ENCODE measurements around the gene SLC16A3.

SLC16A3 gene

DNA sequence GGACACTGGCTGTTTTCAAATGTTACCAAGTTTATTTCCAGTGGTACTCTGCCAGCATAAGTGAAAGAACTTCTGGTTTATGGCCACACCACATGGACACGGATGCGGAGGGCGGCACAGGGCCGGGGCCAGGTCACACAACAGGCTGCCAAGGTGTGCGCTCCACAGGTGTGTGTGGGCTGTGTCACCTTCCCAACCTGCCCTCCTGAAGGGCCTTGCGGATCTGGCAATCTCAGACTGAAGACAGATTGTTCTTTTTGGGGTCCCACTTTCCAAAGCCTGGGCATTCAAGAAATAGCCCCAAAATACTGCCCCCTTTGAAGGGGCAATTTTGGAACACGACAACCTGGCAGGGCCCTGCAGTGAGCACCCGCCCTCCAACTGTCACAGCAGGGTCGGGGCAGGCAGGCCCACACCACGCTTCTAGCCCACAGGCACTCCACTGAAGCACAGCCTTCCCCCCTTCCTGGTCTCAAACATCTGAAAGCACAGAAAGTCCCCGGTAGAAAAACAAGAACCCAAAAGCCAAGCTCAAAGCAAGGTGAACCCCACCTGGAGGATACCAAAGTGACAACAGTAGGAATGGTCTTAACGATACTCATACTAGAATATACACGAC is 41.1 kb downstream of the SLC16A3 start:
- no peak for DNase-seq

DNA sequence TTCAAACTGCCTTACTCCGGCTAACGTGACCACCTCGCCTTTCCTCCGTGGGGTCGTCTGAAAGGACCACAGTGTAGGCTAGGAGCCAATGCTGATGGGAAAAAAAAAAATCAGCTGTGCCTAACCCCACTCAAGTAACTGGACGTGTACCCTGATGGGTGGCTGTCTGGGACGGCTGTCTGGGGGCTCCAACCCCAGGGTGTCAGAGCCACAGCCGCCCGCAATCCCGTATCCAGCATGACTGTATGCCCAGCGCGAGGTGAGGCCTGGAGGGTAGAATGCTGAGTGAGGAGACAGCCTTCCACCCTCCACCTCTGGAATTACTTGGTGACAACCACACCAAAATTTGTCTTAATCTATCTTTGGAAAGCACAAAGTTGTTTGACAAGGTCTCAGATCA is 41.8 kb downstream of the SLC16A3 start:
- no peak for DNase-seq

DNA sequence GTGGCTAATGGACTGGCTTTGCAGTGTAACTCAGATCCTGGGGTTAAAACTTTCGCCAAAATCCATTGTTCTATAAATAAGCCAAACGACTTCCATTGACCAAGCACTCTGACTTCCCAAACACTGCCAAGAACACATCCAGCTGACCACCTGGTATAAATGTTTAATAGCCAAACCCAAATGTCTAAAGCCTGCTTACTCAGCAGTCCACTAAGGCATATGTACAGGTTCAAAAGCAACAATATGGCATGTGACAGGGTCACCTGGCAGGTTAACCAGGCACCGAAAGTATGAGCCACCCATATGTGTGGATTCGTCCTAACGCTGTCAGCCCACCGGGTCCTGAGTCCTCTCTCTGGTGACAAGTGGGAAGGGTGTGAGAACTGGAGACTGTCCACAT is 42.6 kb downstream of the SLC16A3 start:
- DNase-seq = no peak

DNA sequence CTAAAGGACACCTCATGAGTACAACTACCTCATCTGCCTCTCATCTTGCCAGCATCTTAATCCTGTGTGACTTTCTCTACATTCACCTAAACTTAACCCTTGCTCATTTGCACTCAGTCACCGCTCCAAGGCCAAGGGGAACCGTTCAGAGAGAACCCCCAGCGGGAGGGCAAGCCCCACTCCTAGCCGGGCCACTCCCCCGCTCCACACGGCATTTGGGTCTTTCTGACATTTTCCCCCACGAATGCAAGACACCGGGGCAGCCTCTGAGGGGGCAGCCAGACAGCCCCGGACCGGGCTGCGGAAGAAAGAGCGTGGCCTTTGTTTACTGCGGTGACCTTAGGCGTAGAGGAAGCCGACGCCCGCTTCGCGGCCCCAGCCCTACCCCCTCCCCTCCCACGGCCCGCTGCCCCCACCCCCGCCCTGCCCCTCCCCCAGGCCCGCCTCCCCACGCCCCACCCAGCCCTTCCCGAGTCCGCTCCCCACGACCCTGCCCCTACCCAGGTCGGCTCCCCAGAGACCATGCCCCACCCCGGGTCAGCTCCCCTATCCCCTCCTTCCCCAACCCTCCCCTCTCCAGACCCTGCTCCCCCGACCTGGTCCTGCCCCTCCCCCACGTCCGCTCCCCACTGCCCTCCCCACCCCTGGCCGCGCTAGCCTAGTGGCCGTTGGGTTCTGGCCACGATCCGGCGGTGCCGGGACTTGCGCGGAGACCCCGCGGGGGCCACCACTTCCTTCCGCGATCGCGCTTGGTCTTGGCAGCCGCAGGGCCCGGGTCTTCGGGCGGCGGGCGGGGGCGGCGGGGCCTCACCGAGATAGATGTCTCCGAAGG is 43.9 kb downstream of the SLC16A3 start:
- peak; percentile 62 for DNase-seq

DNA sequence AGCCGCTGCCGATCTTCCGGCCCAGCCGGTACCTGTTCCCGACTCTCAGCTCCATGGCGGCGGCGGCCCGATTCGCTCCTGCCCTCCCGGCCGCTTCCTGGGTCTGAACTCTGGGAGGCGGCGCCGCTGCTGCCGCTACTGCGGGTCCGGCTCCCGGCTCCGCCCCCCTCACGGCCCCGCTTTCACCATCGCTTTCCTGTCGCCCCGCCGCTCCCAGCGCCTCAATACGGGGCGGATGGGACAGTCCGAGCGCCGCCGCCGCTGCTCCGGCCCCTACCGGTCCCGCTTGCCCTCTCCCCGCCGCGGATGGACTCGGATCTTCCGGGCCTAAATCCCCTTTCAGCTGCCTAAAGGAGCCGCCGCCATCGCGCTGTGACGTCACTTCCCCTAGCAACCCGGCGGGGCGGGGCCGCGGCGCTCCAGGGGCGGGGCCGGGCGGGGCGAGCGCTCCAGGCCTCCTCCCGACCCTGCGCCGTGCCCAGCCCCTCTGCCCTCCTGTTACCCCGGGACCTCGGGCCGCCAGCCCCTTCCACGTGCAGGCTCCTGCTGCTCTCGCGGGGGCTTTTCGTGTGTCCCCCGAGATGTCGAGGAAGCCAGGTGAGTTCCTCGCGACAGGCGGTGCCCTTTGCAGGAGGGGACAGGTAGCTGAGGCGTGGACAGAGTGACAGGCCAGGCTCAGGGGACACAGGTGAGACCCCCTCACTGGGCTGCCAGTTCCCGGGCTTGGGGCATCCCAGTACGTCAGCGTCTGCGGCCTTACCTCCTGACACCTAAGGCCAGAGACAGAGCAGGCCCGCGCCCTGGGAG is 44.7 kb downstream of the SLC16A3 start, which contains the start of gene CSNK1D:
Gene CSNK1D (minus strand): TSS at position 374 of the 807 bp plus-strand sequence. CDS start 319 bp downstream, at position 55.
- peak; percentile 90 for DNase-seq

DNA sequence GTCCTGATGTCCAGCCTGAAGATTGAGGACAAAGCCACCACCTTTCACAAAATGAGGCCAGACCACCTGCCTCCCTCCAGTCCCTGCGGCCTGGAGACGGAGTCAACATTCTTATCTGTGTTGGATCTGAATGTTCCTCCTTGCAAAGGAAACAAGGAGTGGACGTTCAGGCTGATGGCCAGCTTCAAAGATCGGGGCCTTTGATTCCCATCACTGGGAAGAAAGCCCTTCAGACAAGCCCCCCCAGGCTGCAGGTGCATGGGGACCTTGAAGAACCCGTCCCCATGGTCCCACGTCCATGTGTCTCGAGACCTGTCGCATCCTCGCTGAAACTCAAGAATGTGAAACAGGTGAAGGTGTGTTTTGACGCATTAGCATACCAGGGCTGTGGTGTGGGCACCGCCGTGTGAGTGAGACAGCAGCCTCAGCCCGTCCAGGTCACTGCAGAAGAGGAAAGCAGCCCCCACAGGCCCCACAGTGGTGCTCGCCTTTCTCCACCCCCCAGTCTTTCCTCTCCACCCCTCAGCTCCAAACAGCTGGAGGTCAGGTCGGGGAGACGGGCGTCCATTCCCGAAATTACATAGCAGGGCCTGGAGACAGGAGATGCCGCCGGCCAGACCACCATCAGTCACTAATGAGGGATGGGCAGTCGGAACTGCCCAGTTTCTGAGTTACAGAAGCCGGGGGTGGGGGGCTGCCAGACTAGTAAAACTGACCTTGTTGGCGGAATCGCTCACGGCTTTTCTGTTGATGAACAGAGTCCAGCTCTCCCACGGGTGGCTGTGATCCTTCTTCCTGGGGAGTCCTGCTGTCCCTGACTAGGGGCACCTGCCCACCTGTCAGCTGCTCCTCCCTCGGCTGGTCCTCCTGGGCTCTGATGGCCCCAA is 45.5 kb downstream of the SLC16A3 start:
- no peak for DNase-seq

DNA sequence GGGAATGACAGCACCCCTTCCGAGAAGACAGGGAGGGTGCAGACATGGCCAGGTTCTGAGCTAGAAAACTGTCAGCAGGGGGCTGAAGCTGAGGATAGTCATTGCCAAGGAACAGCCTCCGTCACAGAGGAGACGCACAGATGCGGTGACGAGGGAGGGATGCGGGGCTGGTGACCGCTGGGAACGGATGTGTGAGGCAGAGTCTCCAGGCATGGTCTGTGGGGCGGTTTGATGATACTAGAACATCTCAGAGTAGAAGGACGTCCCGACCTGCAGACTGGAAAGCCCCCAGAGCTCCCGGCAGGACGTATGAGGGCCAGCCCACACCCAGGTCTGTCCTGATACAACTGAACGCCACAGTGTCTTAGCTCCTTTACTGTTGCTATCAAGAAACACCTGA is 46.5 kb downstream of the SLC16A3 start:
- DNase-seq = no peak

DNA sequence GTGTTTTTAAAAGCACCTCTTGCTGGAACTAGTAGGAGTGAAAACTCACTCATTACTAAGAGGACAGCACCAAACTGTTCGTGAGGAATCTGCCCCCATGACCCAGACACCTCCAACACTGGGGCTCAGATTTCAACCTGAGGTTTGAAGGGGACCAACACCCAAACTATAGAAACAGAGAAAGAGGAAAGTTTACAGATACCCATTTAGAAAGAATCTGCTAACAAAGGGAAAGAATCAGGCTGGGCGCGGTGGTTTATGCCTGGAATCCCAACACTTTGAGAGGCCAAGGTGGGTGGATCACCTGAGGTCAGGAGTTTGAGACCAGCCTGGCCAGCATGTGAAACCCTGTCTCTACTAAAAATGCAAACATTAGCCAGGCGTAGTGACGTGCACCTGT is 48.1 kb downstream of the SLC16A3 start:
- no peak for DNase-seq

DNA sequence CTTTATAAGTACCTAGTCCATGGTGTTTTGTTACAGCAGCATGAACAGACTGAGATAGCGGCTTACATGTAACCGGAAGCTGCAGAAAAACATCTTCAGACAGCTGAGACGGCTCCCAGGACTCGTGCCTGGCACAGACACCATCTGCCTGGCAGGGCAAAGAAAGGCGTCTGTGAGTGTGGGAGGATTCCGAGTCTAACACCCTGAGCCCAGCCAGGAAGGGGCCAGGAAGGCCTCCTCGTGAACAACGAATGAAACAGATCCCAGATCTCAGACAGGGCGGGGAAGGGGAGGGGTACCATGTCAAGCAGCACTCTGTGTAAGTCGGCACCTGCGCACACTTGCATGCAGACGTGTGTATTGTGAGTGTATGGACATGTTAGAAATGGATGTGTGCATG is 49.0 kb downstream of the SLC16A3 start:
- no peak for DNase-seq

DNA sequence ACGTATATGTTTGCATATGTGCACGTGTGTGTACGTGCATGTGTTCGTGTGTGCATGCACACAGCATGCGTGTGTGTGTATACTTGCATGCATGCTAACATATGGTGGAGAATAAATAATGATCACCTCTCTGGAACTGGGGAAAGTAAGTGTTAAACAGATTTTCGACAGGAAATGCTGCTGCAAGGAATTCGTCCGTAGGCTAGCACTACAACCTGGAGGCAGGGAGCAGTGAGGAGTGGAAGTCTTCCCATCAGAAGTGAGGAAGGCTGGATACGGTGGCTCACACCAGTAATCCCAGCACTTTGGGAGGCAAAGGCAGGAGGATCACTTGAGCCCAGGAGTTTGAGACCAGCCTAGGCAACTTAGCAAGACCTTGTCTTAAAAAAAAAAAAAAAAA is 49.5 kb downstream of the SLC16A3 start:
- no peak for DNase-seq

DNA sequence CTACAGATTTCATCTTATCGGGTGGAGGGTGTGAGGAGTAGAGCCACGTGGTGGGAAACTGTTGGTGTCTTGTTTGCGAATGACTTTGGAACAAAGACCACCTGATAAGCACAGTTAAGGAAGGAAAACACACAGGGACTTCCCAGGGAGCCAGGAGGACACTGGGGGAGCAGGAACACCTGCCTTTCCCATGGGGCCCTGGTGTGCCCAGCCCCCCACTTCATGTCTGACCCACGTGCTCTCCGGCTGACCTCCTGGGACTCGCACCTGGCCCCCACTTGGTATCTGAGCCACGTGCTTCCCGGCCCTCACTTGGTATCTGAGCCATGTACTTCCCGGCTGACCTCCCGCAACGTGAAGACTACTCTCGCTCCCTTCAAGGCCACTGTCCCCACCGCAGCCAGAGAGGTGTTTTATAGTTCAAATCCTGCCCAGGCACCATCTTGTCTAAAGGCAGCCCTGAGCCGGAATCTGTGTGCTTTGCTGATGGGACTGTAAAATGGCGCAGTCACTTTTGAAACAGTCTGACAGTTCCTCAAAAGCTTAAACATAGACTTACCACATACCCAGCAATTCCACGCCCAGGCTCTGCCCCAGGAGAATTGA is 50.0 kb downstream of the SLC16A3 start:
- DNase-seq = no peak

DNA sequence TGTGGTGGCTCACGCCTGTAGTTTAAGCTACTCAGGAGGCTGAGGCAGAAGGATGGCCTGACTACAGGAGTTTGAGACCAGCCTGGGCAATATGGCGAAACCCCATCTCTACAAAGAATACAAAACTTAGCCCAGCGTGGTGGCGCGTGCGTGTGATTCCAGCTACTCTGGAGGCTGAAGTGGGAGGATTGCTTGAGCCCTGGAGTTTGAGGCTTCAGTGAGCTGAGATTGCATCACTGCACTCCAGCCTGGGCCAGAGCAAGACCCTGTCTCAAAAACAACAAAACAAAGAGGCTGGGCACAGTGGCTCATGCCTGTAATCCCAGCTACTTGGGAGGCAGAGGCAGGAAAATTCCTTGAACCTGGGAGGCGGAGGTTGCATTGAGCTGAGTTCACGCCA is 51.7 kb downstream of the SLC16A3 start:
- DNase-seq = no peak

DNA sequence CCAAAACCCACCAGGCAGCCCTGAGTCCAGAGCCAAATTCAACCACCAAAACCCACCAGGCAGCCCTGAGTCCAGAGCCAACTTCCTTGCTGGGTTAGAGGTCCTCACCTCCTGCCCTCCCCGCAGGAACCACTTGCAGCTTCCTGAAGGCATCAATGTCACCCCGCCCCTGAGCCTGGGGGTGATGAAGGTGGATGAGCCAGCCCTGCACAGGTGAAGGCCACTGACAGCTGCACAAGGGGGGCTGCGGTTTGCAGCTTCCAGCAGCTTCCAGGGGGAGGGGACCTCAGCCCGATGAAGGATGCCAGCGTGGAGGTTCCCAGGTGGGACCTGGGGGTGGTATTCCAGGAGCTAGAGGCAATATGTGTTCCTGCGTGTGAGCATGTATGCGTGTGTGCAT is 52.2 kb downstream of the SLC16A3 start:
- no peak for DNase-seq

DNA sequence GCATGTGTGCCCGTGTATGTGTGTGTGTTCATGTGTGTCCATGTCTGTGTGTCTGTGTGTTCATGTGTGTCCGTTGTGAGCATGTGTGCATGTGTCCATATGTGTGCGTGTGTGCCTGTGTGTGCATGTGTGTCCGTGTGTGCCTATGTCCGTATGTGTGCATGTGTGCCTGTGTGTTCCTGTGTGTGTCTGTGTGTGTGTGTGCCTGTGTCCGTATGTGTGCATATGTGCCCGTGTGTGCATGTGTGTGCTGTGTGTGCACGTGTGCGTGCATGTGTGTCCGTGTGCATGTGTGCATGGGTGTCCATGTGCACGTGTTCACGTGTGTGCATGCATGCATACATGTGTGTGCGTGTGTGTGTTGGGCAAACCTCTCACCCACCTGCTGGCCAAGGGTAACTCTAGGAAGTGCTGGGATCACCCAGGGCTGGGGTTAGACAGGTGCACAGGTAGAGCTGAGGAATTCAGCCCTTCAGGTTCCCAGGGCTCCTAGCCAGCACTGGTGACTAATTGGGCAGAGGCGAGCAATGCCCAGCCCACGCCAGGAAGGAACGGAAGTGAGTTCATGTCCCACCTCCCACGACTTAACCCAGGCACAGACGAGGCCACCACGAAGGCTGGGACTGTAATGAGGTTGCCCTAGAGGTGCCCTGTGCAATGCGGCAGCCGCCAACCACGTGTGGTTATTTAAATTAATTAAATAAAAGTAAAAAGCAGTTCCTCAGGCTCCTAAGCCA is 52.8 kb downstream of the SLC16A3 start:
- DNase-seq = no peak

DNA sequence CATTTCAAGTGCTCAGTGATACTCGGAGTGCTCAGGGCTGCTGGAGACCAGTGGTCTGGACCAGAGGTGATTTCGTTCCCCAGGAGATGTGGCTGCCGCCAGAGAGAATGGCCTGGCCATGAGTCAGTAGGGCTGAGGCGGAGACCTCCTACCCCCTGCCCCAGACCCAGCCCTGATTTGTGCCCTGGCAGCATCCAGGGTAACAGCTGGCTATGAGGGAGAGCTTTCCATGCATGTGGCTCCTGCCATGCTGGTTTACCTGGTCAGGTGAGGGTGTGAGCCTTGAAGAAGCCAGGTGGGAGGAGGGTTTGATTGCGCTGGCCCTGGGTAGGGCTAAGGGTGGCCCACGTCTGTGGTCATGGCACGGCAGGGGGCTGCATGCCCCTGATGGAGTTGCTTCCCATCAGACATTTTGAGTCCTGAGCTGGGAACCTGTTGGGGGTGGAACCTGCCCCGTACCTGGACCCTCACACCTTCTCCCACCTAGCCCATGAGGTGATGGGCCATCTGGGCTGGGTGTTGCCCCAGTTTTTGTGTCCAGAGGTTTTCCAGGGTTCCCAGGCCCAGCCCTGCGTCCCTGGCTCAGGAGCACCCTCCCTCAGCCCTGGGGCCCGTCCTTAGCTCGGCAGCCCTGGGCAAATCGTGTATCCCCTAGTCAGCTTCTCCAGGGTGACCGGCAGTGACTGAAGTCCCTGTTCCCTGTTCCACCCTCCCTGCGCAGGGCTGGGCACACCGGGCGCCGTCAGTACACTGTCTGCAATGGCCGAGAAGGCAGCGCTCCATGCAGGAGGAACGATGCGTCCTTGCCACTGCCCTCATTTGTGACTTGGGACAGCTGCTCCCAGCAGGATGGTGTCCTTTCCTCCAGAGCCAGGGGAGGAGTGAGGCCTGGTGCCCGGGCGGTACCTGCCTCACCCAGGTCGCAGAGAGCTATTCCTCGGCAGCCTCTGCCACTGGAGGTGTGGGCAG is 53.7 kb downstream of the SLC16A3 start:
- DNase-seq = no peak

DNA sequence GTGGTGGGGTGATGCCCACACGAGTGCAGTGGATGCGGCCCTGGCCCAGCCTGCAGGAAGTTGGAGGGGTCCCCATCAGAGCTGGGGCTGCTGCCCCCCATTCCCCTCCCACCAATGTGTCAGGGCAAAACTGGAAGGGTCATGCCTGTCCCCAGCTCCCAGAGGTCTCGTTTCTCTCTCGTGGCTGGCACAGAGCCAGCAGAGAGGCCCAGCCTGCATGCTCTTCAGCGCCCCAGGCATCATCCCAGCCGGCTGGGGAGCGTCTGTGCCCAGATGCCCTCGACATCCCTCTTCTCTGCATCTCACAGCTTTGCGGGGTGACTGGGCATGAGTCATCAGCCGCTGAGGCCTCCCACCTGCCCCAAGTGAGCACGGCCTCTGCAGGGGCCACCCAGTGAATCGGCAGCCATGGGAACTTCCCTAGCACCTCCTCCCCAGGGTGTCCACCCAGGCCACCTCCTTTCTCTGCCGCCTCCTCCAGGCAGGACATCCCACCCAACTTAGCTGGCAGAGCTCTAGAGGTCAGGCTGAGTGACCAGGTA is 54.4 kb downstream of the SLC16A3 start:
- DNase-seq = peak; percentile 64

DNA sequence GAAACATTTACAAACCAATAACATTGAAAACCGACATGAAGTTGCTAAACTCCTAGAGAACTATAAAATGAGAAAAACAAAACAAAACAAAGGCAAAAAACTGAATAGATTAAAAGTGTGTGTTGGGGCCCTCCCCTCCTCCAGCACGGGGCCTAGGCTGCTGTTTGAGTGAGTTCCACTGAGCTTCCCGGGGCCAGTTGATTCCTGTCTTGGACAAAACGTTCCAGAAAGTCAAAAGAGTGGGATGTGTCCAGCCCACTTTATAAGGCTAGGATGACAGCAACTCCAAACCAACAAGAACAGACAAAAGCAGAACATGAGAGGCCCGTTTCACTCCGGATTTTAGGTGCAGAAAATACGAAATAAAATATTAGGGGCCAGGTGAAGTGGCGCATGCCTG is 56.3 kb downstream of the SLC16A3 start:
- DNase-seq = no peak

DNA sequence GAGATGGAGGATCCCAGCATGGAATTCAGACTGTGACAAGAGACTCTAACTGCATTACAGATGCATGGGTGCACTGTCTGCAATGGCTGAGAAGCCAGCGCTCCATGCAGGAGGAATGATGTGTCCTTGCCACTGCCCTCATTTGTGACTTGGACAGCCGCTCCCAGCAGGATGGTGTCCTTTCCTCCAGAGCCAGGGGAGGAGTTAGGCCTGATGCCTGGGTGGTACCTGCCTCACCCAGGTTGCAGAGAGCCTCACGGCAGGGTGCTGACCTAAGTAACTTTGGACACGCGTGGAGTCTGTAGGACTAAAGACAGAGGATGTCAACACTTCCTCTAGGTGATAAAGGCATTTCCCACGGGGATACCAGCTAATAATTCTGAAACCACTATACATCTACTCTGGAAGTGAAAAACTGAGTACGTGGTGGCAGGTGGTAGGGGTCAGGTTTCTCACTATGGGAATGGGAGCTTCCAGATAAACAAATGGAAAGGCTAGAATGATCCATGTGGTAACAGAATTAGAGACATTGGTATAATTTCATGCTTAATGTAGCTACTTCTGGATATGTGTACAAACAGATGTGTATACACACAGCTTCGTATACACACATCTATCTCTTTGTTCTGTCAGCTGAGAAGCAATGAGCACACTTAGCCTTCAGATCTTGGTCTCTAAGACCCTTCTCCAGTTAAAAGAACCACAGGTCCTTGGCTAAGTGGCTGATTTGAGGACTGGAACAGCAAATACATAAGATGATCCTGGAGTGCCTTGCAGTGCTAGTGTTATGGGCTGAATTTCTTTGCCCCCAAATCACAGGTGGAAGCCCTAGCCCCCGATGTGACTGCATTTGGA is 58.4 kb downstream of the SLC16A3 start:
- DNase-seq = no peak
